C4-2B (cell line): ENCODE measurements around the gene C14orf132.

Experiments
- H3K27ac ChIP-seq: fragments of 450-650 bp; 2 replicates; pipeline ENCODE4 v1.5.1; 2017
- ZFX ChIP-seq: fragments of 450-650 bp; IDR thresholded peaks from 2 replicates; pipeline ENCODE4 v1.6.1; 2017
- TF ChIP-seq, protein P1 (sequence below): fragments of 450-650 bp; conservative IDR thresholded peaks from 2 replicates; pipeline ENCODE4 v1.5.1; 2017; ENCODE audit warnings: mild to moderate bottlenecking

The C14orf132 gene

DNA sequence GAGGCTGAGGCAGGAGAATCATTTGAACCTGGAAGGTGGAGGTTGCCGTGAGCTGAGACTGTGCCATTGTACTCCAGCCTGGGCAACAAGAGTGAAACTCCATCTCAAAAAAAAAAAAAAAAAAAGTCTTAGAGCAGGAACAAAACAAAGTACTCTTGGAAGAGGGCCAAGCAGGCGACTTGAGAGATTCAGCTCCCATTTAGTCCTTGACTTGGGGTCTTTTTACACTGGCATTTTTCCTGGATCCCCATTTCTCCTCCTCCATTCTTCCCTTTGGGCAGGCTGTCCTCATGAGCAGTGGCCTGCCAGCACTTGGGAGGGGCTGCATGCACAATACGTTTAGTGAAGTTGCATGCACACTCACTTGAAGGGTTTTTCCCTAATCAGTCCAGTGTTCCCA, 72.9 kb downstream of the C14orf132 start:
- no peak overlapping the region for H3K27ac ChIP-seq
- TF ChIP-seq ZFX, result no peak

DNA sequence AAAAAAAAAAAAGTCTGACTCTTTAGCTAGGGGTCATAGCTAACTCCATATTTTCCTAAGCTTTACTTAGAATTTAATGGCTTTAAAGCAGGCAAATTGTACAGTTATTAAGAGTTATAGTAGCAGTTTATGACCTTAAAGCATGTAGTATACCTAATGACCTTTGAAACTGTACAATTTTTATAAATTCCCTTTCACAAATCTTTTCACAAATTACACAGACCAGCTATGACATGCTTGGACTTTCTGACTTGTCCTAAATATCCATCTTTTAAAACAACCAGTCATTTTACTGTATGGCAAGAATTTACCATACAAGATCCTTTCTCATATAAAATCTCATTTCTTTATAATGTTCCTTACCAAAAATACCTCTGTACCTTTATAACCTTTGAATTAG, 74.8 kb downstream of the C14orf132 start:
- no peak overlapping the region for H3K27ac ChIP-seq
- TF ChIP-seq, protein P1, sequence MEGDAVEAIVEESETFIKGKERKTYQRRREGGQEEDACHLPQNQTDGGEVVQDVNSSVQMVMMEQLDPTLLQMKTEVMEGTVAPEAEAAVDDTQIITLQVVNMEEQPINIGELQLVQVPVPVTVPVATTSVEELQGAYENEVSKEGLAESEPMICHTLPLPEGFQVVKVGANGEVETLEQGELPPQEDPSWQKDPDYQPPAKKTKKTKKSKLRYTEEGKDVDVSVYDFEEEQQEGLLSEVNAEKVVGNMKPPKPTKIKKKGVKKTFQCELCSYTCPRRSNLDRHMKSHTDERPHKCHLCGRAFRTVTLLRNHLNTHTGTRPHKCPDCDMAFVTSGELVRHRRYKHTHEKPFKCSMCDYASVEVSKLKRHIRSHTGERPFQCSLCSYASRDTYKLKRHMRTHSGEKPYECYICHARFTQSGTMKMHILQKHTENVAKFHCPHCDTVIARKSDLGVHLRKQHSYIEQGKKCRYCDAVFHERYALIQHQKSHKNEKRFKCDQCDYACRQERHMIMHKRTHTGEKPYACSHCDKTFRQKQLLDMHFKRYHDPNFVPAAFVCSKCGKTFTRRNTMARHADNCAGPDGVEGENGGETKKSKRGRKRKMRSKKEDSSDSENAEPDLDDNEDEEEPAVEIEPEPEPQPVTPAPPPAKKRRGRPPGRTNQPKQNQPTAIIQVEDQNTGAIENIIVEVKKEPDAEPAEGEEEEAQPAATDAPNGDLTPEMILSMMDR, result no peak
- no peak for TF ChIP-seq ZFX

DNA sequence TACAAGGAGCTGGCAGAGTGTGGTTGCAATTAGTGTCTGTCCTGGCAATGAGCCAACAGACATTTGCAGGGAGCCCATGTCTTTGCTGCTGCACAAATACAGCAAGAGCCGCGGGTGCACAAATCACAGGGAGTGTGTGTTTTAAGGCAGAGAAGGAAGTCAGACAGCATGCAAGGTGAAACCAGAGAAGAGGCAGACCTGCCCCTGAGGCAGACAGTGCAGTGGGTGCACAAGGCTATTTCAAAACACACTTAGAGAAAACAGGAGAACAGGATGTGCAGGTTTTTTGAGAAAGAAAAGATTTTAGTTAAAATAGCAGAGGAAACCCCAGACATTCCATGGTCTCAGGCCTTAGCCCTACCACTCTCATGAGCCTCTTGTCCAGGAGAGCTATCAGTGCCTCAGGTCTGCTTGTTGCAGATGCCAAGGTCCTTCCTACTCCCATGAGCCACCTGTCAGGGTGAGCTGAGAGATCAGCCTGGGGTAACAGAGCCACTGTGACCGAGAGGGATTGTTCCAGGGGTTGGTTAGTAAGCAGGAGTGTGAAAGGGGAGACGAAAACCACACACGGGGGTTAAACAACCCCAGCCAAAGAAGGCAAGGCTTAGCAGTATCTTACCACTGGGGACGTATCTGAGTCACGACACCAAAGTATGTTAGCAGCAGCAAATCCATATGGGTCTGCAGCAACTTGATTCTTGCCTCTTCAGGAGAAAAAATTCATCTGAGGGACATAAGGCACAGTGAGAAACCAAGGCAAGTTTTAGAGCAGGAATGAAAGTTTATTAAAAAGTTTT, 78.1 kb downstream of the C14orf132 start:
- H3K27ac ChIP-seq, result 0 out of 2 replicates have a peak overlapping the region, but pooled peaks have one; percentile 3
- TF ChIP-seq, protein P1, result no peak
- TF ChIP-seq ZFX, result no peak

DNA sequence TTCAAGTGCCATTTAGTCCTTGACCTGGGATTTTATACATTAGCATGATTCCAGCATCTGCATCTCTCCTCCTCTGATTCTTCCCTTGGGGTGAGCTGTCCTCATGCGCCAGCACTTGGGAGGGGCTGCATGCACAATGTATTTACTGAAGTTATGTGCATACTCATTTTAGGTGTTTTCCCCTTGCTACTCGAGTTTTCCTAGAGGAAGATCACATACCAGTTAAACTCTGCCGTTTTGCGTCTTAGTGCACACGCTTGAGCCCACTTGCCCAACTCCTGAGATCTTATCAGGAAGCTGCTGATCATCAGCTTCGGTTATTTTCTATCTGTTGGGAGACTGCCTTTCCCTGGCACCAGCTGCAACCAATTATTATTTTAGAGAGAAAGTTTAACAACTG, 78.8 kb downstream of the C14orf132 start:
- TF ChIP-seq ZFX, result no peak
- TF ChIP-seq, protein P1, result no peak
- no peak overlapping the region for H3K27ac ChIP-seq

- H3K27ac ChIP-seq, result no peak overlapping the region
These were observed 79.2 kb downstream of the C14orf132 start for GRCh38 chr14:96118391-96118790.

GRCh38 chr14:96119947-96120346, 80.8 kb downstream of the C14orf132 start:
- H3K27ac ChIP-seq, result no peak overlapping the region
- TF ChIP-seq, protein P1, result no peak
- no peak for TF ChIP-seq ZFX

More at GRCh38 chr14:96118391-96118790, 79.2 kb downstream of the C14orf132 start:
- TF ChIP-seq, protein P1, result no peak
- no peak for TF ChIP-seq ZFX

- no peak overlapping the region for H3K27ac ChIP-seq
- TF ChIP-seq ZFX, result no peak
- TF ChIP-seq, protein P1, result no peak
These were observed 81.2 kb downstream of the C14orf132 start for GRCh38 chr14:96120392-96120791.

DNA sequence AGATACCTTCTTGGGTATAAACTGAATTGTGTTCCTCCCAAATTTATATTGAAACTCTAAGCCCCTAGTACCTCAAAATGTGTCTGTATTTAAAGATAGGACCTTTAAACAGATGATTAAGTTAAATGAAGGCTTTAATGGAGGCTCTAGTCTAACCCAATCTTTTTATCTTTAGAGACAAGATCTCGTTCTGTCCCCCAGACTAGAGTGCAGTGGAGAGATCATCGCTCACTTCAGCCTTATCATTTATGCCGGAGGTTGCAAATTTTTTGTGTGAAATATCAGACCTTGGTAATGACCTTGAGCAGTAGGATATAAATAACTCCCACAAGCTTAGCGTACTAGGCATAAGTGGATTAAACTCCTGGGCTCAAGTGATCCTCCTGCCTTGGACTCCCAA, 81.8 kb downstream of the C14orf132 start:
- H3K27ac ChIP-seq, result no peak overlapping the region

More for the DNA sequence above, 81.8 kb downstream of the C14orf132 start:
- no peak for TF ChIP-seq ZFX
- TF ChIP-seq, protein P1, result no peak
